Skeletal muscle tissue (tissue), 4 donors: ENCODE data around the gene OSBP2. TPM values are rescaled to one million over a fixed set of nuclear protein-coding genes. Genes with fewer than 3 reads are reported as not detected.
A peak's percentile ranks its signal among the peaks of the same experiment; 100 is the strongest.

Experiments
- H3K27ac ChIP-seq: one replicate; pipeline ENCODE4 v1.7.0; 2013; ENCODE audit warnings: mild to moderate bottlenecking, low read depth, low read length, inconsistent platforms
- H3K27me3 ChIP-seq, 3 donors: one replicate each; pipeline ENCODE4 v1.7.0; 2013; ENCODE audit warnings: low read length in 3 of 3; ENCODE audit not compliant: control insufficient read depth in 3 of 3, insufficient read depth in 3 of 3
- H3K36me3 ChIP-seq, 3 donors: one replicate each; pipeline ENCODE4 v1.7.0; 2013; ENCODE audit warnings: low read length in 3 of 3; ENCODE audit not compliant: control insufficient read depth in 3 of 3, insufficient read depth in 3 of 3
- H3K4me1 ChIP-seq, 3 donors: one replicate each; pipeline ENCODE4 v1.7.0; 2013; ENCODE audit warnings: low read length in 3 of 3, mild to moderate bottlenecking in 3 of 3; ENCODE audit not compliant: control insufficient read depth in 3 of 3, insufficient read depth in 3 of 3
- H3K4me3 ChIP-seq, 3 donors: one replicate each; pipeline ENCODE4 v1.7.0; 2013; ENCODE audit warnings: low read length in 3 of 3
- H3K9ac ChIP-seq, 3 donors: one replicate each; pipeline ENCODE4 v1.7.0; 2013; ENCODE audit warnings: low read length in 3 of 3, mild to moderate bottlenecking in 3 of 3, moderate library complexity in 2 of 3, low read depth in 1 of 3
- H3K9me3 ChIP-seq, 3 donors: one replicate each; pipeline ENCODE4 v1.7.0; 2013; ENCODE audit warnings: low read length in 3 of 3; ENCODE audit not compliant: control insufficient read depth in 3 of 3
- total RNA-seq: library from RNA; depleted of rRNA; stranded (reverse); fragments of >200 nt; gene quantifications from one replicate; pipeline ENCODE4 v1.2.3, GENCODE V29; 2014
- donor health status: Osteomylitis.

Gene OSBP2
- total RNA-seq, 1 donor from 2014 or later = 4.7 TPM

DNA sequence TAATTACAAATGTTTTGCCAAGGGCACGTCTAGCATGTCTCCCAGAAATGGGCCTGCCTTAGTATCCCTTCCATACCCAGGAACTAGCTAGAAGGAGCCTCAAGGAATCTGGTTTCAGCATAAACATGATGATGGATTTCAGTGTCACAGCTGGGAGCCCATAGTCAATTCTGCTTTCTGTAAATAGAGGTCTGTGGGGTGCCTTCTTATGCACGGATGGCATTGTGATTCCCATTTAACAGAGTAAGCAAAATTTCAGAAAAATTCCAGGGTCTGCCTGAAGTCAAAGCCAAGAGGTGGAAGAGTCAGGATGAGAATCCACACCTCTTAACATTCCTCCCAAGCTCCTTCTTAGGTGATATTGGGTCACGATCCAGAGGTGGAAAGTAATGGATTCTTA is 39.1 kb upstream of the OSBP2 start:
- H3K27ac ChIP-seq = no peak overlapping the region
- no peak overlapping the region for H3K9ac ChIP-seq
- H3K4me3 ChIP-seq = no peak overlapping the region
- peaks cover 0 to 3% (median 2%) of the 10 kb centered on the region in 3 donors for H3K4me1 ChIP-seq
- peaks cover 0 to 3% (median 0%) of the 10 kb centered on the region in 3 donors for H3K36me3 ChIP-seq
- no peaks in the 10 kb centered on the region for H3K9me3 ChIP-seq
- H3K27me3 ChIP-seq = no peaks in the 10 kb centered on the region

DNA sequence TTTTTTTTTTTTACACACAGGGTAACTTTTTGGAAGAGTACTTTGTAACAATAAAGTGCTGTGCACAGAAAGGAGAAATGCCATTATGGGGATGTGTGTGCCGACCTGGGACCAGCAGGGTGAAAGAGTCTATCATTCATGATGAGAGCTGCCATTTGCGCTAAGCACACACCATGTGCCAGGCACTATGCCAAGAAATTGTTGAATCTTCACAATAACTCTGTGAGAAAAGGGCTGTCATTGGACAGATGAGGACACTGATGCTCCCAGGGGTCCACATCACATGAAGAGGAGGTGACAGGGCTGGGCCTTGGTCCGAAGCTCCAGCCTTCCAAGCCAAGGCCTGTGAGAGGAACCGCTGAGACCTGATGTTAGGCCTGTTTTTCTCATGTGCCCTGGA is 32.6 kb upstream of the OSBP2 start:
- Histone ChIP-seq H3K9me3 (no peaks in the 10 kb centered on the region), H3K4me3 (no peak overlapping the region), H3K27ac (no peak overlapping the region), H3K36me3 (peaks cover 10 to 21% (median 12%) of the 10 kb centered on the region in 3 donors), H3K4me1 (peaks cover 1 to 6% (median 3%) of the 10 kb centered on the region in 3 donors), H3K27me3 (no peaks in the 10 kb centered on the region), H3K9ac (no peak overlapping the region)

DNA sequence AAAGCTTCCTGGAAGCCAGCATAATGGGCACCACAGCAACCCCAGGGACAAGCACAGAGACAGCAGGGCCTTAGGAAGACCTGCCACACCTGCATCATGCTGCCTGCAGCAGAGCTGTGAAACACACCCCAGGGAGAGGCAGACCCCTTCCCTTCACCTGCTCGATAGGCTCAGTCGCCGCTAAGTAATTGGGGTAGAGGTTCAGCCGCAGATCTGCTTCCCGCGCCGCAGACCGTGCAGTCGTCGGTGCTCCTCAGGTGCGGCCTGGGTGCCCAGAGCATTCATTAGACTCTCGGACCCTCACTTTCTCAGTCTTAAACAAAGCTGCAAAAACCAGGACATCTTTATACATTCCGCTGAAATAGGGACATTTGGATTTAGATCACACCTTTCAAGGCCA is 29.9 kb upstream of the OSBP2 start:
- H3K9me3 ChIP-seq = no peaks in the 10 kb centered on the region
- no peaks in the 10 kb centered on the region for H3K27me3 ChIP-seq
- no peak overlapping the region for H3K27ac ChIP-seq
- H3K4me3 ChIP-seq = no peak overlapping the region
- H3K36me3 ChIP-seq = peaks cover 10 to 21% (median 12%) of the 10 kb centered on the region in 3 donors
- H3K4me1 ChIP-seq = peaks cover 12 to 15% (median 15%) of the 10 kb centered on the region in 3 donors
- H3K9ac ChIP-seq = no peak overlapping the region

DNA sequence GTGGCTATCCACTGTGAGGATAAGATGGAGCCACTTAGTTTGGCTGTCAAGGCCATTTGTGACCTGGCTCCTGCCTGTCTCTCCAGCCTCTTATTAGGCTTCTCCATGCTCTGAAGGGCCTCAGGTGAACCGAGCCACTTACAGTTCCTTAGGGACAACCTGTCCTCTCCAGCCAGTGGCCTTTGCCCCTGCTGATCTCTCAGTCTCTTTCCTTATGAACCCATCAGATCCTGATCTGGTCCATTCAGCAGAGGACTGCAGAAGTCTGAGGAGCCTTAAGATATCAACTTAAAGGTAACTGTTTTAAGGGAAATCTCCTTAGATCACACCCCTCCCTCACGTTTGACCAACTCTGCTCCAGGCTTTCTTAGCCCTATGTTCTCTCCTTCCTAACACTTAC is 29.4 kb upstream of the OSBP2 start:
- Histone ChIP-seq H3K27me3 (no peaks in the 10 kb centered on the region), H3K4me3 (no peak overlapping the region), H3K36me3 (peaks cover 10 to 21% (median 12%) of the 10 kb centered on the region in 3 donors), H3K9me3 (no peaks in the 10 kb centered on the region), H3K4me1 (peaks cover 12 to 15% (median 15%) of the 10 kb centered on the region in 3 donors), H3K27ac (no peak overlapping the region), H3K9ac (no peak overlapping the region)

DNA sequence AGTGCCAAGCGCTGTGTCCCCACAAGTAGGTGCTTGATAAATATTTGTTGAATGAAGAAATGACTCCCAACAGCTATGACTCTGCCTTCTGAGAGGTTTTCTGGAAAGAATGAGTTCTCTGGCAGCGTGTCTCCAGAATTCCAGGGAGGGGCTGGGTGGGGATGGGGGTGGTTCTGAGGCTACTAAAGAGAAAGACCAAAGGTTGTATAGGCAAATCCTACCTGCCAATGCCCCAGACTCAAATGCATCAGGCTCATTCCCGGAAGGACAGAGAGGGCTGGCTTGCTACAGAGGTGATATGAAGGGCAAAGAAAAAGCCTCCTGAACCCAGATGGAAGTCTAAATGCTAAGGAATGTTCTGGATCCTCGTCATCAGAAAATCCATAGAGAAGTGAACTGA is 28.9 kb upstream of the OSBP2 start:
- H3K4me3 ChIP-seq = no peak overlapping the region
- H3K27ac ChIP-seq = no peak overlapping the region
- H3K4me1 ChIP-seq = peaks cover 12 to 15% (median 15%) of the 10 kb centered on the region in 3 donors
- H3K27me3 ChIP-seq = no peaks in the 10 kb centered on the region
- peaks cover 10 to 21% (median 12%) of the 10 kb centered on the region in 3 donors for H3K36me3 ChIP-seq
- no peak overlapping the region for H3K9ac ChIP-seq
- no peaks in the 10 kb centered on the region for H3K9me3 ChIP-seq

DNA sequence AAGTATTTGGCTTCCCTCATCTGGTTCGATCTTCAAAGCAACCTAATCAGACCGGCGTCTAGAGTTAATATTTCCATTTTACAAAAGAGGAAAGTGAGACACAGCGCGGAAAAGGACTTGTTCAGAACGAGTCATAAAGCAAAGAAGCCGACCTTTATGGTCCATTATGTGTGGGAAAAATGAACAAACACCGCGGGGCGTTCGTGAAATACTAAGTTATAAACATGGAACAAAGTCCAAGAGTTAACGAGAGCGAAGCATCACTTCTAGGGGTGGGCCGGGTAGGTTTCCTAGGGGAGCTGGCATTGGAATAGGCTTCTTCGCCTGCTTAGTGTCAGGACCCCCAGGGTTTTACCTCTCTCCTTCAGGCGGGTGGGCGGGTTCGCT is 27.6 kb upstream of the OSBP2 start:
- peaks cover 12 to 15% (median 15%) of the 10 kb centered on the region in 3 donors for H3K4me1 ChIP-seq
- no peaks in the 10 kb centered on the region for H3K27me3 ChIP-seq
- peak overlapping the region; percentile 76 to 84 (median 79) for H3K9ac ChIP-seq
- no peaks in the 10 kb centered on the region for H3K9me3 ChIP-seq
- H3K27ac ChIP-seq = no peak overlapping the region
- peaks cover 8 to 17% (median 12%) of the 10 kb centered on the region in 3 donors for H3K36me3 ChIP-seq
- H3K4me3 ChIP-seq = peak overlapping the region; percentile 76 to 94 (median 80)

DNA sequence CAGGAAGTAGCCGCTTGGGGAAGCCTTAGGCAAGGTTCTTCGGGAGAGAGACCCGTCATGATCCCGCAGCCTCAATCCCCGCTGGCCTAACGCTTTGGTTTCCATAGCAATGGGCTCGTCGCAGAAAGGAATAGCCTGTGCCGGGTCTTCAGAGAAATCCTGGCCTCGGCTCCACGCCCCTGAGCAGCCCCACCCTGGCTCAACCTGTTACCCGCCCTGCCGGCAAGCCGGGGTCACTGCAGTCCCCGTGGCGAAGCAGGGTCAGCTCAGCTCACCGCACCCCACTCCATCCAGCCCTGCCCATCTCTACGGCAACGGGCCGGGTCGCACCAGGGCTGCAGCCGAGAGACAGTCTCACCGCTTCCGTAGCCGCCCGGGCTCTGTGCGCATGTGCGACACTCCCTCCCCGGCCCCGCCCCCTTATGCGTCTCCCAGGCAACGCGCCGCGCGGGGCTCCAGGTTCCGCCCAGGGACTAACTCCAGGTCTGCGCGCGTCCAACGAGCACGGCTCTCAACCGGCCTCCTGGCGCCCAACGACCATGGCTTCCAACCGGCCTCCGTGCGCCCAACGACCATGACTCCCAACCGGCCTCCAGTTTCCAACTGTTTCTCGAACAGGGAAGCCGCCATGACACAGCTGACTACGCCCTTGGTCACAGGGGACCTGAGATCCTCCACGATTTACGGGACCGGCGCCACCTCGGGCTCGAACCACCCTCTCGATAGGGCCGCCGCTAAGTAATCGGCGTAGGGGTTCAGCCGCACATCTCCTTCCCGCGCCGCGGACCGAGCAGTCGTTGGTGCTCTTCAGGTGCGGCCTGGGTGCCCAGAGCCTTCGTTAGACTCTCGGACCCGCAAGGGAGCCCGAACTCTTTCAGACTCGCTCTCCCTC is 26.9 kb upstream of the OSBP2 start, which contains the start of gene DUSP18:
Gene DUSP18, minus strand, starts transcription at position 382 of the 892 bp plus-strand sequence. CDS start 3,872 bp downstream, outside the sequence.
- Histone ChIP-seq H3K27ac (peak within 1 kb of the TSS; percentile 8), H3K4me1 (peaks cover 12 to 15% (median 15%) of the 10 kb centered on the region in 3 donors), H3K27me3 (no peaks in the 10 kb centered on the region), H3K9ac (peak within 1 kb of the TSS; percentile 76 to 84 (median 79)), H3K4me3 (peak within 1 kb of the TSS; percentile 76 to 94 (median 80)), H3K9me3 (no peaks in the 10 kb centered on the region), H3K36me3 (peaks cover 8 to 11% (median 11%) of the 10 kb centered on the region in 3 donors)

DNA sequence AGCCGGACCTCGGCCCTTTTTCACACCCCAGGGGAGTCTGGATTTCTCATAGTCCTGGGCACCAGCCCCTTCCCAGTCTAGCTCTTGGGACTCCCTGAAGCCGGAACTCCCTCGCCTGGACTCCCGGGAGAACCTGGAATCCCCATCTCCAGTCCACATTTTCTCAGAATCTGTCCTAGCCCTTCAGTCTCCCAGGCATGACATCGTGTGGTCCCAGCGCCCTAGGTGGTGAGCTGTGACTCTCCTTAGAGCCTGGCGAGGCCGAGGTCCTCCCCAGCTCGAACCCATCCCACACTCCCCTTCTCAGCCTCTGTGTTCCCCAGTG is 26.3 kb upstream of the OSBP2 start:
- Histone ChIP-seq H3K4me3 (peak overlapping the region; percentile 76 to 94 (median 80)), H3K36me3 (peaks cover 5 to 7% (median 7%) of the 10 kb centered on the region in 3 donors), H3K27ac (no peak overlapping the region), H3K9ac (peak overlapping the region; percentile 76 to 84 (median 79)), H3K27me3 (no peaks in the 10 kb centered on the region), H3K4me1 (peaks cover 12 to 15% (median 15%) of the 10 kb centered on the region in 3 donors), H3K9me3 (no peaks in the 10 kb centered on the region)

DNA sequence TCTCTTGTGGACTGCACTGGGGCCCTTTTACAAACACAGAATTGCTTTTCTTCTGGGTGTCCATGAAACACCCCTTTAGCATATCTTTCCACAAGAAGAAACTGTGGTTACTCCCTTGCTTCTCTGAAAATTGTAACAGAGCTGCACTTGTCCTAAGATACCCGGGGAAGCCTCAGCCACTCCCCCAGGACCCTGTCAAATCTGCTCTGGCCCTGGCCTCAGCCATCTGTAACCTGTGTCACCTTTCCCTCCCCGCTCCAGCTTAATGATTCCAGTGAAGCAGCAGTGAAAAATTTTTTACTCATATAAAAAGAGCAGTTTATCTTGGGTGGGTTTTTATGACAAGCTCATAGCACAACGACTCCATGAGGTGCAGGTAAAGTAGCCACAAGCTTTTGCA is 23.6 kb upstream of the OSBP2 start:
- no peaks in the 10 kb centered on the region for H3K9me3 ChIP-seq

DNA sequence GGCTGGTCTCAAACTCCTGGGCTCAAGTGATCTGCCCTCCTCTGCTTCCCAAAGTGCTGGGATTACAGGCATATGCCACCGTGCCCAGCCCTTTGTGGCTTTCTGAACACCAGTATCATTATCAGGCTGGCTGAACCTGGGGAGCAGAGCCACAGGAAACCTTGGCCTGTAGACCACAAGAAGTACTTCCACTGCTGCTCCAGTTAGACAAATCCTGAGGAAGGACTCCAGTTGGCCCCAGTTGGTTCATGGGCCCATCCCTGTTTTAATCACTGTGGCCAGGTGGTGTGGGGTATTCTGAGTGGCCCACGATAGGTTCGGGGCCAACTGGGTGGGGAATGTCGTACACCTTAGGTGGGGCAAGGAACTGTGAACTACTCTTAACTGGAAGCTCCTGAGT is 21.5 kb upstream of the OSBP2 start:
- H3K4me1 ChIP-seq = peaks cover 3 to 4% (median 4%) of the 10 kb centered on the region in 3 donors
- no peak overlapping the region for H3K9ac ChIP-seq
- no peak overlapping the region for H3K4me3 ChIP-seq
- H3K27ac ChIP-seq = no peak overlapping the region
- H3K9me3 ChIP-seq = no peaks in the 10 kb centered on the region
- H3K36me3 ChIP-seq = no peaks in the 10 kb centered on the region
- H3K27me3 ChIP-seq = no peaks in the 10 kb centered on the region

More for the DNA sequence above, 23.6 kb upstream of the OSBP2 start:
- no peaks in the 10 kb centered on the region for H3K36me3 ChIP-seq
- no peak overlapping the region for H3K4me3 ChIP-seq
- peaks cover 12 to 15% (median 15%) of the 10 kb centered on the region in 3 donors for H3K4me1 ChIP-seq
- H3K27me3 ChIP-seq = no peaks in the 10 kb centered on the region
- H3K9ac ChIP-seq = no peak overlapping the region
- H3K27ac ChIP-seq = no peak overlapping the region
